ENCODE measurements around the gene ITGBL1.

The ITGBL1 gene

GRCh38 chr13:101711307-101712025 is 259.0 kb downstream of the ITGBL1 start:
- no peak for ATAC-seq (ENCODE audit: low read depth)
- Histone ChIP-seq H3K36me3 (ENCODE audit: low read depth) (no peaks in the 10 kb centered on the region), H3K4me1 (ENCODE audit: insufficient read depth, poor library complexity, severe bottlenecking) (peaks cover 7% of the 10 kb centered on the region), H3K4me3 (ENCODE audit: severe bottlenecking) (no peak overlapping the region), H3K27me3 (ENCODE audit: insufficient read depth, poor library complexity, severe bottlenecking) (no peaks in the 10 kb centered on the region), H3K9me3 (ENCODE audit: severe bottlenecking) (no peaks in the 10 kb centered on the region), H3K27ac (ENCODE audit: poor library complexity, severe bottlenecking) (no peak overlapping the region)
- DNase-seq (ENCODE audit: low spot score) = no peak
- TF ChIP-seq CTCF (IDR thresholded peaks at IDR 0.05; ENCODE audit: poor library complexity, severe bottlenecking) = no peak

- Histone ChIP-seq H3K36me3 (ENCODE audit: low read depth) (no peaks in the 10 kb centered on the region), H3K9me3 (ENCODE audit: severe bottlenecking) (no peaks in the 10 kb centered on the region)
Measured at GRCh38 chr13:101712026-101712348, 259.5 kb downstream of the ITGBL1 start.

GRCh38 chr13:101714195-101714594 is 261.7 kb downstream of the ITGBL1 start:
- Histone ChIP-seq H3K27me3 (ENCODE audit: insufficient read depth, poor library complexity, severe bottlenecking) (no peaks in the 10 kb centered on the region), H3K36me3 (ENCODE audit: low read depth) (no peaks in the 10 kb centered on the region), H3K27ac (ENCODE audit: poor library complexity, severe bottlenecking) (no peak overlapping the region), H3K4me3 (ENCODE audit: severe bottlenecking) (no peak overlapping the region), H3K9me3 (ENCODE audit: severe bottlenecking) (no peaks in the 10 kb centered on the region), H3K4me1 (ENCODE audit: insufficient read depth, poor library complexity, severe bottlenecking) (no peaks in the 10 kb centered on the region)
- DNase-seq (ENCODE audit: low spot score) (no peak), ATAC-seq (ENCODE audit: low read depth) (no peak)
- no peak for TF ChIP-seq CTCF (IDR thresholded peaks at IDR 0.05; ENCODE audit: poor library complexity, severe bottlenecking)

More at GRCh38 chr13:101712026-101712348, 259.5 kb downstream of the ITGBL1 start:
- Histone ChIP-seq H3K27me3 (ENCODE audit: insufficient read depth, poor library complexity, severe bottlenecking) (no peaks in the 10 kb centered on the region), H3K27ac (ENCODE audit: poor library complexity, severe bottlenecking) (no peak overlapping the region), H3K4me1 (ENCODE audit: insufficient read depth, poor library complexity, severe bottlenecking) (peaks cover 2% of the 10 kb centered on the region), H3K4me3 (ENCODE audit: severe bottlenecking) (no peak overlapping the region)
- DNase-seq (ENCODE audit: low spot score) = no peak
- no peak for TF ChIP-seq CTCF (IDR thresholded peaks at IDR 0.05; ENCODE audit: poor library complexity, severe bottlenecking)
- ATAC-seq (ENCODE audit: low read depth) = no peak

GRCh38 chr13:101717353-101717752 is 264.9 kb downstream of the ITGBL1 start:
- DNase-seq (ENCODE audit: low spot score) (no peak), ATAC-seq (ENCODE audit: low read depth) (no peak)
- no peaks in the 10 kb centered on the region for H3K27me3 ChIP-seq (ENCODE audit: insufficient read depth, poor library complexity, severe bottlenecking)
- H3K4me1 ChIP-seq (ENCODE audit: insufficient read depth, poor library complexity, severe bottlenecking) = no peaks in the 10 kb centered on the region
- no peak for TF ChIP-seq CTCF (IDR thresholded peaks at IDR 0.05; ENCODE audit: poor library complexity, severe bottlenecking)
- no peak overlapping the region for H3K4me3 ChIP-seq (ENCODE audit: severe bottlenecking)
- H3K9me3 ChIP-seq (ENCODE audit: severe bottlenecking) = no peaks in the 10 kb centered on the region
- no peaks in the 10 kb centered on the region for H3K36me3 ChIP-seq (ENCODE audit: low read depth)
- H3K27ac ChIP-seq (ENCODE audit: poor library complexity, severe bottlenecking) = no peak overlapping the region

GRCh38 chr13:101718496-101718895 is 266.0 kb downstream of the ITGBL1 start:
- ATAC-seq (ENCODE audit: low read depth) = no peak
- Histone ChIP-seq H3K4me3 (ENCODE audit: severe bottlenecking) (no peak overlapping the region), H3K27ac (ENCODE audit: poor library complexity, severe bottlenecking) (no peak overlapping the region), H3K27me3 (ENCODE audit: insufficient read depth, poor library complexity, severe bottlenecking) (no peaks in the 10 kb centered on the region), H3K4me1 (ENCODE audit: insufficient read depth, poor library complexity, severe bottlenecking) (no peaks in the 10 kb centered on the region), H3K36me3 (ENCODE audit: low read depth) (no peaks in the 10 kb centered on the region), H3K9me3 (ENCODE audit: severe bottlenecking) (no peaks in the 10 kb centered on the region)
- DNase-seq (ENCODE audit: low spot score) = no peak
- TF ChIP-seq CTCF (IDR thresholded peaks at IDR 0.05; ENCODE audit: poor library complexity, severe bottlenecking) = no peak
